GM18951 (cell line): Measurements from ENCODE around the gene GLOD4.
"Not testable (repeated sequence)": the region's sequence is repeated elsewhere in the genome, so short reads cannot be mapped to it uniquely, and the experiment has no call there.

Experiments
- POLR2A ChIP-seq: IDR thresholded peaks from 4 replicates; pipeline ENCODE4 v1.6.1; 2011; ENCODE audit warnings: mild to moderate bottlenecking; ENCODE audit not compliant: insufficient read length, insufficient read depth; ENCODE audit errors: extremely low read depth
- in situ Hi-C: fragments of 300-500 bp; cut with MboI; formaldehyde crosslinking; loops from one replicate; pipeline ENCODE4 v1.12.0; 2022; ENCODE audit warnings: low sequenced_read_pairs, mixed read lengths, inconsistent platforms; ENCODE audit not compliant: unreplicated experiment

Gene GLOD4

GRCh38 chr17:750431-751037 lies 31.5 kb downstream of the GLOD4 start:
- in situ Hi-C loops, result no loop called here
- no peak for TF ChIP-seq POLR2A

GRCh38 chr17:749359-749758 lies 32.7 kb downstream of the GLOD4 start:
- in situ Hi-C loops, result not testable (repeated sequence)

DNA sequence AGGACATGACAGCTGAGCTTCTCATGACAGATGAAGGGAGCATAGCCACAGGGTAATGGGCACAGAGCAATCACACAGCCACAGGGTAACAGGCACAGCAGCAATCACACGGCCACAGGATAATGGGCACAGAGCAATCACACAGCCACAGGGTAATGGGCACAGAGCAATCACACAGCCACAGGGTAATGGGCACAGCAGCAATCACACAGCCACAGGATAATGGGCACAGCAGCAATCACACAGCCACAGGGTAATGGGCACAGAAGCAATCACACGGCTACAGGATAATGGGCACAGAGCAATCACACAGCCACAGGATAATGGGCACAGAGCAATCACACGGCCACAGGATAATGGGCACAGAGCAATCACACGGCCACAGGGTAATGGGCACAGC lies 33.5 kb downstream of the GLOD4 start:
- in situ Hi-C loops, result not testable (repeated sequence)

DNA sequence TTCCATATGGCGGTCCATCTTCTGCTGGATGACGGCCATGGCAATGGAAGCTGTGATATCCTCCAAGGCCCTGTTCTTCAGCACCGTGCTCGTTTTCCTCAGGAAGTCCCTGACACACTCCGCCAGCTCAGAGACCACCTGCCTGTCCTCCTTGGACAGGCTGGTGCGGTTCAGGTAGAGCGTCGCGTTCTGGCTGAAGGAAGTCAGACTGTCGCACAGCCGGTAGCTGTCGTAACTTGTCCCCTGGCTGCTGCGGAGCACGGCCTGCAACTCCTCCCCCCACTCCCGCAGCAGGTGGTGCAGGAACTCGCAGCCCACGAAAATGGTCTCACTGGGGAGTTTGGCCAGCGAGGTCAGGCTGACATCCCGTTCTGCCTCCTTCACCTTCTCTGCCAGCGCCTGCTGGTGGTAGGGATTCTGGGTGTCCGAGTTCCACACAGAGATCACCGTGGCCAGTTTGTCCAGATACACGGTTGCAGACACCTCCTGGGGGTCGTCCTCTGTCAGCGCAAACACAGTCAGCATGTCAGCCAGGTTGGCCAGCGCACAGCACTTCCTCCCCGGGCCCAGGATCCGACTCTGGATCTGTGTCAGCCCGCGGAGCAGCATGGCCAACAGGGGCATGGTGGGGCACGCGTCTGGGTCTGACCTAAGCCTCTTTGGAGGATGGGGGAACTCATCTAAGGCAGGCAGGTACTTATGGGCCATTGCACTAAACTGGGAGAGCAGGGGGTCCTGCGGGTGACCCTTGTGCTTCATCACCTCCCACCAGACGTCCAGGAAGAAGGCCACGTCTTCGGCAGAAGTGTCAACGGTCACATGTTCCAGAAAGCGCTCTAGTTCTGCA lies 35.1 kb downstream of the GLOD4 start:
- TF ChIP-seq POLR2A, result no peak
- in situ Hi-C loops, result no loop called here

DNA sequence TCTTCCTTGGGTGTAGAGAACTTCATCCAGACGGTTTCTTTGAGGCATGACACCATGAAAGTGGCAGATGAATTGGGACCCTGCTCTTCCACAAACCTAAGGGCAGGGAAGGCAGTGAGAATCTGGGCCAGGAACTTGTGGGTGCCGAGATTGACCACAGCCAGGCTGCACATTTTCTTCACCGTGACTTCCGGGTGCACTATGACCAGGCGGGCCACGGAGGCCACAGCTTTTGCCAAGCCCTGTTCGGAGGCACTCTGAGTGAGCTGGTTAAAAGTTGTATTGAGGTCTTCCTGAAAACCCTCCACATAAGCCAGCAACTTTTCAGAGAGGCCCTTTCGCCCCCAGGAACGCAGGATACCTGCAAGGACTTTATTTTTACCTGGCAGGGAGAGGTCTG lies 35.9 kb downstream of the GLOD4 start:
- TF ChIP-seq POLR2A, result no peak
- in situ Hi-C loops, result no loop called here

DNA sequence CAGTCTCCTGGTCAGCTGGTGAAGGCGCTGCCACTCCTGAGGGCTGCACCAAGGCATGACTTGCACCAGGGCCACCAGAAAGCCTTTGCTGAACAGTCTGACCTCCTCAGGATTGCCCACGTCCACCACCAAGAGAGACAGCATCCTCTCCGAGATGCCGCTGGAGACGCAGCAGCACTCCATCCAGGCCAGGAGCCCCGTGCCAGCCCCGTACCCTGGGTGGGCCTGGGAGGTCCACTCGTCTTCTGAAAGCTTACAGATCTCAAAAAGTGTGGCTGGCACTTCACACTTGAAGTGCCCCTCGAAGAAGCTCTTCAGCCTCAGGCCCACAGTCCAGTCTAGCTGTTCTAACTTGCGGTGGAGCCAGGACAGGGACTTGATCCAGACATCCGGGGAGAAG lies 36.7 kb downstream of the GLOD4 start:
- in situ Hi-C loops, result no loop called here
- no peak for TF ChIP-seq POLR2A

GRCh38 chr17:744937-745336 lies 37.1 kb downstream of the GLOD4 start:
- no peak for TF ChIP-seq POLR2A
- in situ Hi-C loops, result no loop called here

GRCh38 chr17:743139-743538 lies 38.9 kb downstream of the GLOD4 start:
- TF ChIP-seq POLR2A, result no peak
- in situ Hi-C loops, result no loop called here

DNA sequence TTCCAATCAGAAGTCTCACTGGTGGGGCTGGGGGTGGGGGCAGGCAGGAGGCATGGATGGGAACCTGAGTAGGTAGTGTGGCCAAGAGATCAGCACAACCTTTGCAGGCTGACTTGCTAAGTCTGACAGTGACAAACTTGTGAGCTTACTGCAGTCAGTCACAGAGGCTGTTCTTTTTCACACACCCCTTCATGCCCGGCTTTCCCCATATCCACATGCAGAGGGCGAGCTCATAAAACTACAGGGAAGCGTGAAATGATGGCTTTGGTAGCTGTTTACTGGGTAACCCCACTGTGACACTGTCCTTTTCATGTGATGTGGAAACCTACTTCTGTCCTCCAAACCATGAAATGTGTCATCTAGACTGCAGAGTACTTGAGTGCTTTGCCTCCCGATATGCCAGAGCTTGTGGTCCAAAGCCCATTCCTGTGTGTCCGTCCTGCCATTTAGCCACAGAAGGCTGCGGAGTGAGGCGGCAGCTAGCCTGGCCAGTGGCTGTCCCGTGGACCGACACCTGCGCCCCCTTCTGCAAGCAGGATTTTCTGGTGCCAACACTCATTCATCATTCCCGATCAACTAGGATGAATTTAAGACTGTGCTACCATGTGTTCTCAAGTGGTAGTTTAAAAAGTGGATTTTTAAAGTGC lies 39.8 kb downstream of the GLOD4 start:
- no peak for TF ChIP-seq POLR2A
- in situ Hi-C loops, result no loop called here

DNA sequence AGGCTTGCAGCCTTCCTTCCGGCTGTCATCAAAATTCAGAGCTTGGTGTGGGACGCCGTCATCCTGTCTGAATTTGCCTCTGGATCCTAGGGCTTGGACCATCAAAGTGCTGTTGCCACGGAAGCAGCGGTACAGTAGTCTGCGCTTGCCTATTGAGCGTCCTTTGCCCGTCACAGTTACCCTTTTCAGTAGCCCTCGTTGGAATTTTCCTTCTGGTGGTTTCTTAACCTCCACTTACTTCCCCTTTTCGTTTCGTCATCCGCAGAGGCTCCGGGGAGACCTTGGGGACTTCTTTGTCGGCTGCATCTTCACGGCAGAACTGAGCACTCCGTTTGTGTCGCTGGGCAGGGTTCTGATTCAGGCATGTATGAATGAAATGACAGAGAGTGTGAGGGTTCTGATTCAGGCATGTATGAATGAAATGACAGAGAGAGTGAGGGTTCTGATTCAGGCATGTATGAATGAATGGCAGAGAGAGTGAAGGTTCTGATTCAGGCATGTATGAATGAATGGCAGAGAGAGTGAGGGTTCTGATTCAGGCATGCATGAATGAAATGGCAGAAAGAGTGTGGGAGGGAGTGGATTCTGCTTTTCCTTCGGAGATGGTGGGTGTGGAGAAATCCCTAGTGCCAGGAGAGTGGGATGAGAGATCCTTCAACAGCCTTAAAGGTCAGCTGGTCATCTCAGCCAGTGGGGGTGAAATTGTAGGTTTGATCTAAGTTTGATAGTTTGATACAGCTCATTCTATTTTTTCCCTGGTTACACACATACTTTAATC lies 41.7 kb downstream of the GLOD4 start:
- TF ChIP-seq POLR2A, result no peak
- in situ Hi-C loops, result no loop called here

GRCh38 chr17:737561-738113 lies 44.4 kb downstream of the GLOD4 start:
- TF ChIP-seq POLR2A, result no peak
- in situ Hi-C loops, result no loop called here

DNA sequence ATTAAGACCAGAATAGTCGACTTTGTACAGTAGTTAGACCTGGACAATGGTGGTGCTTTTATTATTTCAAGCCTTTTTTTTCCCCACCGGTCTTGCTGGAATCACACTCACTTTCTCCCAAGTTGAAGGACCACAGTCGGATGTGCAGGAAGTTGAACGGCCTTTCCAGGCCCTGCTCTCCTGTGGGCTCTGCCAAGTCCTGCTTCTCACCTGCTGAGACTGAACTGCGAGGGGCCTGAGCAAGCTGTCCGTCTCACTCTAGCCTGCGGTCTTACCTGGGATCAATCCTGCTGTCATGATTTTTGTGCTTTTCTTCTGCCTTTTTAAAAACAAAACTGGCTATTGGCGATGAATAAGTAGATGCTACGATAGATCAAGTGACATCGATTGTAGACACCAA lies 48.3 kb downstream of the GLOD4 start:
- TF ChIP-seq POLR2A, result no peak
- in situ Hi-C loops, result no loop called here
